EL (cell line): ENCODE measurements around the gene EXOC3L1.

ENCODE experiments used
- DNase-seq: peaks from one replicate; pipeline ENCODE4 v3.0.0-alpha.2; 2016

The EXOC3L1 gene, protein sequence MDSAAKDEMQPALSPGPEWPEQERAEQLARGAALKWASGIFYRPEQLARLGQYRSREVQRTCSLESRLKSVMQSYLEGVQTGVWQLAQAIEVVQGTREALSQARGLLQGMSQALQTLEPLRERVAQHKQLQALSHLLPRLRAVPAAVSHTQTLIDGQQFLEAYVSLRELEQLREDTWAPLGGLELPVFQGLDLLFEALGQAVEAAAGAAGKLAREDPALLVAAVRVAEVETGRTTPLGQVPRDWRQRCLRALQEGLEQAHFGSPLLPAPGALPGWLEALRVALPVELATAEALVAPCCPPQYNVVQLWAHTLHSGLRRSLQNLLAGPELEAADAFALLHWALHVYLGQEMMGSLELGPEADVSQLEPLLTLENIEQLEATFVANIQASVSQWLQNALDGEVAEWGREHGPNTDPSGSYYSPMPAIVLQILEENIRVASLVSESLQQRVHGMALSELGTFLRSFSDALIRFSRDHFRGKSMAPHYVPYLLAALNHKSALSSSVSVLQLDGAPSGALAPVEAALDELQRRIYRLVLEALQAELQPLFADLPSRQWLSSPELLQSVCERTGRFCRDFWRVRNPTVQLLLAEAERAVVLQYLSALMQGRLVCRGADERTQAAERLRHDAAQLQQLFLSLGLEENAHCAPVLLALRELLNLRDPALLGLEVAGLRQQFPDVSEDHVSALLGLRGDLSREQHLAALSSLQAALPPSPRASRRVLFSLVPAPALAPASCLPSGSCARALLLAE

DNA sequence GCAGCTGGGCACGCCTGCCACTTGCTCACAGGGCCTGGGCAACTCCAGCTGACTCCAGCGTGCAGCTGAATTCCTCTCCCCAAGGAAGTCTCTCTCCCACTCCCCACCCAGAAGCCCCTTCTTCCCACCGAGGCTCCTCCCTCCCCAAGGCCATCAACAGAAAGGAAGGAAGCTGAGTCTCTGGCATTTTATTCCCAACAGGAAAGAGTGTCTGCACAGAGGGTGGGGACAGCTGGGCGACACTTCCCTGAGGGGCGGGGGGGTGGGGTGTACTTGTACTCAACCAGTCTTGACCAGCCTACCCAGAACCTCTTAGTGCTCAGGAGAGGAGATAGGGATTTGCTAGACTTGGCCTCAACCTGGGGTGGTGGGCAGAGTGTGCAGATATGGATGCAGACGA, at the start of gene EXOC3L1:
Gene EXOC3L1, minus strand, starts transcription at position 96 of the 400 bp plus-strand sequence. CDS start 460 bp downstream, outside the sequence.
- DNase-seq = no peak

DNA sequence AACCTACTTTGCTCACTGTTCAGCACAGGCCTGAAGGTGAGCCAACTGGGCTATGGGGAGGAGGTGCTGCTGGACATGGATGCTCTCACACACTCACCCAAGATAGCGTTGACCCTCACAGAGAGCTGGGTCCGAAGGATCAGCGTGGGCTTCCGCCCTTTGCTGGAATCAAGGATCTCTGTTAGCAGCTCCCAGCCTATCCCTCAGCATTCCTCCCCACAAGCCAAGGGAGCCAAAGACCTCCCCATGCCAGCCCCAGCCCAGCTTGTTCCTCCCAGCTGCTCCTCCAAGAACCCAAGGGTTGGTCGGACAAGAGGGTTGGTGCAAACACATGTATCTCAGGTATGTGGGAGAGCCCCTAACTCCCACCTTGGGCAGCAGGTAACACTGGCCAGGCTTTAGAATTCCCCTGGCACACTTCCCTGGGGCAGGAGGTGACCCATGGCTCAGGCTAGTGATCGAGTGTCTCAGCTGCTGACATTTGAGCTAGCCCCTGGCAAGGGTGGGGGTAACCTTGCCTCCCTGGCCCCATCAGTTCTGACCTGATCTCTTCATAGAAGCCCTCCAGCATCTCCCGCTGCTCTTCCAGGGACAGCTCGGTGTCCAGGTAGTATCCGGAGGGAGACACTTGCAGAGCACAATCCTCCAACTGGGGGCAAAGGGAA, 49.0 kb upstream of the EXOC3L1 start:
- DNase-seq = no peak

DNA sequence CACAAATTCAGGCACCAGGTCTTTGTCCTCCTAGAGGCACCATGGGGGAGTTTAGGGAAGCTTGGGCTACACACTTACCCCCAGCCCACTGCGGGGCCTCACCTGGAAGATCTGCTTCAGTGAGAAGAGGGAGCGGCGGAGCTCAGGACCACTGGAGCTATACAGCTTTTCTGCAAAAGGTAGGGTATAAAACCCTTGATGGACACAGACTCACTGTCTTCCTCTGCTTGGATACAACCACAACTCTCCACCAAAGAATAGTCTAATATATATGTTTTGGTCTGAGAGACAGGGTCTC, 48.3 kb upstream of the EXOC3L1 start:
- no peak for DNase-seq

DNA sequence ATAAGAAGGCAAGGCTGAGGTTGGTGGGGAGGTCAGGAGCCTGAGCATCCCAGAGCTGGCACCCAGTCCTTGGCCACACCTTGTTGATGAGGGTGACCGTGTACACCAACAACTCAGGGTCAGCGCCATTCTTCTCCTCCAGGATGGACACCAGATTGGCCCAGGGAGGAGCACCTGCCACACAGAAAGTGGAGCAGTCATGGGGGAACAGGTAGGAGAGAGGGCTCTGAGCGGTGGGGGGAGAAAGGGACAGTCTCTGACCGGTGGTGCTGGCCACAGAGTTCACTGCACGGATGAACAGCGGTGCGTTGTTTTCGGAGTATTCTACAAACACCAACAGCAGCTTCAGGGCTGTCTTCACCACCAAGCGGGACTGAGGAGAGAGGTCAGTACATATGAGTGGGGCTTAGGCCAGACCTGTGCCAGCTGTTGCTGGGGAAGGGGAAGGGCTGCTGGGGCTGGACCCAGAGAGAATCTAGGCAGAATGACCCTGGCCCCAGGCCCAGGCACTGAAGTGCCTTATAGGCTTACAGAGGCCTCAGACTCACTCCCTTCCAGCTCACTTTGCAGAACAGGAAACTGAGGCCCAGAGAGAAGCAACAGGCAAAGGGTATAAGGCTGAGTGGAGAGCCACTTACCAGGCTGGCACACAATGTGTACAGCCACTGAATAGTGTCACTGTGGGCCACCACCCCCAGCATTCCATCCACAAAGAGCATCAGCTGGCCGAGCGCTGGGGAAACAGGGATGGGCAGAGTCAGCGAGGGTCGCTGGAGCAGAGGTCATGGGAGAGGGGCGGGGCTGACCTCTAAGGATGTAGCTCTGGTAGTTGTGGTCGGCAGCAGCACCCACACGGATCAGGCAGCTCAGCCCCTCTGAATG, 47.7 kb upstream of the EXOC3L1 start:
- DNase-seq = no peak

DNA sequence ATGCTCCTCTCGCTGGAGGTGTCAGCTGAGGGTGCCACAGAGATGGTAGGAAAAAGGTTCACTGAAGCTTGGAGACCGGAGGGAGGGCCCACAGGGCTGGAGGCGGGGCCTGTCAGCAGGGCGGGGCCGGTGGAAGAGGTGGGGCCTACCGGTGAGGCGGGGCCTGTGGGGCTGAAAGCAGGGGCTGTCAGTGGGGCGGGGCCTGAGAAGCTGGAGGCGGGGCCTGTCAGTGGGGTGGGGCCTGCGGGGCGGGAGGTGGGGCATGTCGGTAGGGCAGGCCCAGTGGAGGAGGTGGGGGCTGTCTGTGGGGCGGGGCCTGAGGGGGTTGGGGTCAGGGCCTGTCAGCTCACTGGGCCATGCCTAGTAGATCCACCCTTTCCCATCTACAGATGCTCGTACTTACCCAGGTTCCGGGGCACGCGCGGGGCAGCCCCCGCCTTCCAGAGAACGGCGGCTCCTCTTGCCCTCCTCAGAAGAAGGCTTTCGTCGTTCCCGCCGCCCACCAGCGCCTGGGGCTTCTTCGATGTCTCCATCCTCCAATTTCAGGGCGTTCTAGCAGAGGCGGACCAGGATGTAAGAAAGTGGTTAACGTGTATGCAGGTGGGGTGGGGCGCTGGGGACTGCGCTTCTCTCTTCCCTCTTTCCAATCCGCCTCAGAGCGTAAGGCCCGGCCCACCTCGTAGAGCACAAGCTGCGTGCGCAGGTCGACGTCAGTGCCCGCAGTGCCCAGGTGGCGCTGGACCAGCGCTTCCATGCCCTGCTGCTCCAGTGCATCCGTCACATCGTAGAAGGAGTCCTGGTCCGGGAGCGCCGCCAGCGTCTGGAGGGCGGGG, 46.8 kb upstream of the EXOC3L1 start:
- DNase-seq = peak; percentile 55

DNA sequence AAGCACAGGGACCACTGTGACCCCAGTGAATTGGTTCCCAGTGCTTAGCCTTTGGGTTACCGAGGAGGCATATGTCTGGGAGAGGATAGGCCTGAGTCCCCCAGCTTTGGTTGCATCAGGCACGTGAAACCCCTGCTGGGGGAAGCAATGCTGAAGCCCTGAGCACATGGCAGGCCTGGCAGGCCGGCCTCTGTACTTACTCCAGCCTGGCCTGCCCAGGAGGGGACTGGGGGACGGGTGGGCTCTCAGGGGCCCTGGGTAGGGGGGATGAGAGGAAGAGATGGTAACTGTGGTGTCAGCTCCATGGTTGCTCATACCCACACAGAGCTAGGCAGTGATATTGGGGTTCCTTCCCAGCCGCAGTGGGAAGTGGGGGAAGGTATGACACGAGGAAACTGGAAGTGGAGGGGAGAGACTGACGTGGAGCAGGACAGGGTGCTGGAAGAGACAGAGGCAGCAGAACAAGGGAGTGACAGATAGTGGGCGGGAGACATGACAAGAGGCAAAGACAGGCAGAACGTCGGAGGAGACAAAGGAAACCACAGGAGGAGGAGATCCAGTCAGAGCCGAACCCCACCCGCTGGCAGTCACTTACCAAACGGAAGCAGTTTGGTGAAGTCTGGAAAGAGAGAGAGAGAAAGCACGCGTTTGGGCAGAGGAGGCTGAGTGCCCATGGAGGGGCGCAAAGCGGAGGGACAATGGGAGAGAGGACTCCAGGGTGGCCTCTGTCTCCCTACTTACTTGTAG, 46.1 kb upstream of the EXOC3L1 start:
- DNase-seq = no peak

DNA sequence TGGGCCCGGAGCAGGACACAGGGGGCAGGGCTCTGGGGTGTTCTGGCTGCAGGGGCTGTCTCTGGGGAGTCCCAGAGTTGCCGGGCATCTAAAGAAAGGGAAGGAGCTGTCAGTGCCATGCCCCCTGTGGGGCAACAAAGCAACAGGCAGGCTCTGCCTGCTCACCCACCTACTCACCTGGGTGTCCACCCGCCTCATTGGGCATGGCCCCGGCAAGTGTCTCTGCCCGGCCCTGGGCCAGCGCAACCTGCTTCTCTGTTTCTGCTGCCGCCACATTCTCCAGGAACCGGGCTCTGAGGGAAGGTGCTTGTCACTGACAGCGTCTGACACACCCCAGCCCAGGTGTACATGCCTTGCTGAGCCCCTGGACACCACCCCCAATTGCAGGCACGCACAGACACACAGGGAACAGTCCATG, 44.3 kb upstream of the EXOC3L1 start:
- DNase-seq = no peak

DNA sequence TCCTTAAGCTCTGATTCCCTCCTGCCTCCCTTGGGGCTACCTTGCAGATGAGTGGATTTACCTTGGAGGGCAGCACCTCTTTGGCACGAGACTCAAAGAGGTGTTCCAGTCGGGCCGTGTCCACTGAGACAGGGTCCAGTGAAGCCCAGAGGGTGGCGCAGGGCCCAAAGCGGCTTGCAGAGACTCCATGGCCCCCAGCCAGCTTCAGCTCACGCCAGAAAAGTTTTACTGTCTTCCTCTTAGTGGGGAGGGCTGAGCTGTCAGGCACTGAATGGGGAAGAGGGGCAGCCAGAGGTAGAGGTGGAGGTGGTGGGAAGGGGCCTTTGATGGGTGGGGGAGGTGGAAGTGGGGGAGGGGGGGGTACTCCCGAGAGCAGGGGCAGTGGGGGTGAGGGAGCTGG, 43.7 kb upstream of the EXOC3L1 start:
- no peak for DNase-seq

DNA sequence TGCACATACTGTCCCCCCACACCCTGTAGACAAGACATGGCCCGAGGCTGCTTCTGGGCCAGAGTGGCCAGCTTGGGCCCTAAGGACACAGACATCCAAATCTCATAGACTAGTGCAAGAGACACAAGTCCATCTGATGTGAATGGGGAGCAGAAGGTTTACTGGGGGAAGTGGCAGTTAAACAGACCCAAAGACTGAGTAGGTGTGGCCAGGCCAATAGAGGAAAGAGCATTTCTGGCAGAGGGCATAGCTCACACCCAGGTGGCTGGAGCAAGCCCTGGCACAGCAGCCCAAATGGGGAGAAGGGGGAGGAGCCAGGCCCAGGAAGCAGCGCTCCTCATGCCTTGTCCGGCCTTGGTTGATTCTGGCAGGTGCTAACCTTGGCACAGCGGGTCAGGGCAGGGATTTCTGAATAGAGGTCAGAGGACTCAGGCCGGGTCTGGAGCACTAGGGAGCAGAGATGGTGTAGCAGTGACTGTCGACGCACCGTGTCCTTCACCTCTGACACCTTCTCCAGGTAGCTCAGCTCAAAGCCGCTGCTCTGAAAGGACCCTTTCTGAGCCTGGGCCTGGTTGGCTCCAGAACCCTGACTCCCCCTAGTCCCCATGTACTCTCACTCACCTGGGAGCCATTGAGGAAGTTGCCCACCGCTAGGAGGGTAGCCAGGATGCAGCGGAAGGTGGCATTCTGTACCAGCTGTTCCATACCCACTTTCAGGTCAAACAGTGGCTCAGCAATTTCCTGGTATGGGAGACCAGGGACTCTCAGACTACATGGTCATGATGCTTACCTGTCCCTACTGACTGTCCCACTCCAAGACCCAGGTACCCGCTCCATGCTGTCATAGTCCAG, 41.1 kb upstream of the EXOC3L1 start:
- DNase-seq = no peak

DNA sequence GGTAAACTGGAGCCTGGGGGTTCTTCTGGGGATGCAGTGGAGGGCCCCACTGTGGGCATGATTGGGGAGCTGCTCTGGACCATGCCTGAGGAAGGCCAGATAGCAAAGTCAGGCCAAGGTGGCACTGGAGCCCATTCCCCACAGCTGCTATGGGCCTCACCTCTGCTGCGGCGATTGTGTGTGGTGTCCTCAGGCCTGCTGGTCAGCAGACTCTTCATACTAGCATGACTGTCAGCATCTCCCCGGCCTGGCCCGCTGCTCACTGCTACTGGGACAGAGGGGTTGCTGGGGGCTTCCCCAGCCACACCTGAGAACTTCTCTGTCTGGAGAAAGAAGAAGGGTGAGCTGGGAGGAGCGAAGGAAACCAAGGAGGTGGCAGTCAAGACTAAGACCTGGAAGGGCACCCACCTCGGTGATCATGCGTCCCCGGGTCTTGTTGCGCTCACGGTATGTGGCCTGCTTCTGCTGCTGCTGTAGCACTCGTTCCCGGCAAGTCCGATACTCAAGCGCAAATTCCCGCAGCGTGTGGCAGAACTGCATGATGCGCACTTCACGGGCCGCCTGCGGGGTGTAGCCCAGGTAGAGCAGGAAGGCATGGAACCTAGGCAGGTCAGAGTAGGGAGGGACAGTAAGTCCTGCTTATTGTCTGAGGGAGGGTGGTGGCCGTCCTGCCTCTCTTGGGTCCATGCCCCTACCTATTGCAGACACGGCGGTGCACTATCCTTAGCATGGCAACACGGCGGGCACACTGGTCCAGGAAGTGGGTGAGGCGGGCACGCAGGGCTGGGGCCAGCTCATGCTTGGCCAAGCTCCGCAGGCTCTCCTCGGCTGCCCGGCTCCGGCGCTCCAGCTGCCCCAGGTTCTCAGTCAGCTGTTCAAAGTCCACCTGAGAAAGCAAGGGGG, 40.2 kb upstream of the EXOC3L1 start:
- no peak for DNase-seq

DNA sequence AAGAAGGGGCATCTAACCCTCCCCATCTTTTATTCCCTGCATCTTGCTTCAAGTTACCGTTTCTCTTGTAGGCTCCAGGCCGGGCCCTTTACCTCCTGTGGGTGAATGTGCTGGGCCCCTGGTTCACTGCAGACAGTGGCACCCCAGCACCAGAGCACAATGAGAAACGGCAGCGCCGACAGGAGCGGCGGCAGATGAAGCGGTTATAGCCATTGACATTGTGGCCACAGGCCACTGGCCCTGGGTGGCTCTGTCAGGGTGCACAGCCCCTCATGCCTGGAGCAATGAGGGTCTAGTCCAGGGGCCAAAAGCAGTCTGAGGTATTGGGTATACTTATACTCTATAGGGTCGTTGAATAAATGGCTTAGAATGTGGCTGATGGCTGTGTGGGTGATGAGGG, 39.0 kb upstream of the EXOC3L1 start:
- no peak for DNase-seq

DNA sequence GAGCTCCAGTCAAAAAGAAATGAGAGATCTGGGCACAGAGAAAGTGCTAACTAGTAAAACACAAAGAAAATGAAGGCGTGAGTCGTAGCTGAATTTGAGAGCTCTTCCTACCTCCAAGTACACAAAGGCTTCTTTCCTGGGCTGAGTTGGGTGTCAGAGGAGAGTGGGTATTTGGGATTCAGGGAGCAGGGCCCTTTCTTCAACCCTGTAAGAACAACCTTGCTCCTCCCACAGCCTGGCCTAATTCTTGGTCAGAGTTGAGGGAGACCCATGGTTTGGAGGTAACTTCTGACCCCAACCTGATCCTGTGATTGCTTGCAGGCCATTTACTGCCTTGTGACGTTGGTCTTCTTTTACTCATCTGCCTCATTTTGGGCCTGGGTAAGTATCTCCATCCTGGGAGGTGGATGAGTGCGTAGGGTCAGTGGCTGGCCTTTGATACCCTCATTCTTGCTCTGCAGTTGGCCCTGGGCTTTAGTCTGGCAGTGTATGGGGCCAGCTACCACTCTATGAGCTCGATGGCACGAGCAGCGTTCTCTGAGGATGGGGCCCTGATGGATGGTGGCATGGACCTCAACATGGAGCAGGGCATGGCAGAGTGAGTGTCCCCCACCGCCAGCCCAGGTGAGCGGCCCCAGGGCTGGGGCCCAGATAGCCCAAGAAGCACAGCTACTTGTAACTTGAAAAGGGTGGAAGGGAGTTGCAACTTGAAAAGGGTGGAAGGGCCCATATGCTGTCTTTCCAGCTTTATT, 38.3 kb upstream of the EXOC3L1 start:
- DNase-seq = no peak

DNA sequence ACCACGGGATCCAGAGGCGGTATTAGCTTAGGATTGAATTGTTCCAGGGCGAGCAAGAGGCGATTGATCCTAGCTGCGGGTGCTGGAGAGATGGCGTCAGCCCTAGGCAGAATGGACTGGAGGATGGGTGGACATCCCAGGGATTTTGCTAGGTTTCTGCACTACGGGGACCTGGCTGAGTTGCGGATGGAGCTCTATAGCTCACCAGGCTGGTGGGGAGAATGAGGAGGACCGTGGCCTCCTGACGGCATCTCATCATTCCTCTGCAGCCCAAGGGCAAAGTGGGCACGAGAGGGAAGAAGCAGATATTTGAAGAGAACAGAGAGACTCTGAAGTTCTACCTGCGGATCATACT, 37.6 kb upstream of the EXOC3L1 start:
- DNase-seq = no peak

DNA sequence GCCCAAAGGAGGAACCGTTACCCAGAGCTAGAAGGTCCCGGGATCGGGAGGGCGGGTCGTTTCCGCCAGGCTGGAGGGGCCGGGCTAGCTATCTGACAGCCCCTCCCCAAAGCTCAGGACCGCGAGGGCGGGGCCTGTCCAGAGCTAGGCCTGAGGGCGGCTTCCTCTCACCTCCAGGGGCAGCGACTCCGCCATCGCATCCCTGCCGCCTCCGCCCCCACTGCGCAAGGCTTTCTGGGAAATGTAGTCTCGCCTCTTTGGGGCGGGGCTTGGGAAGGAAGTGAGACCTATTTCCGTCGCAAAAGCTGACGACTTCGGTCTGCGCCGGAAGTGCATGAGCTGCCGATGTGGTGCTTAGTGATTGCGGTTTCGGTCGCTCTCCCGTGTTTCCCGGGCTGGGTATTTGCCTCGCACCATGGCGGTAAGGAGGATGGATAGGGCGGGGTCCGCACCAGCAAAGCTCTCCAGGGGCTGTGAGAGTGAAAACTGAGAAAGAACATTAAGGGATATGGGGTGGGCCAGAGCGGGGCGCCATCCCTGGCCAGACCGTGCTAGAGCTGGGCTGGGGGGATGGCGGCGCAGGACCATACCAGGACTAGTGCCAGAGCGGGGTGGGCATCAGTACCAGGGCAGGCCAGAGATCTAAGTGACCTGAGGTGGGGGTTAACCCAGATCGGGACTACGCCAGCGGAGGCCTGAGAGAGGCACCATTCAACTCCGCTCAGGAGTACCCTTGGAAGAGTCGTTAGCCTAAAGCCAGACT, 37.0 kb upstream of the EXOC3L1 start, which contains the start of gene TMEM208:
Gene TMEM208, plus strand, starts transcription at position 327 of the 763 bp plus-strand sequence. Its CDS starts 89 bp downstream, at position 416.
- DNase-seq = peak; percentile 99

DNA sequence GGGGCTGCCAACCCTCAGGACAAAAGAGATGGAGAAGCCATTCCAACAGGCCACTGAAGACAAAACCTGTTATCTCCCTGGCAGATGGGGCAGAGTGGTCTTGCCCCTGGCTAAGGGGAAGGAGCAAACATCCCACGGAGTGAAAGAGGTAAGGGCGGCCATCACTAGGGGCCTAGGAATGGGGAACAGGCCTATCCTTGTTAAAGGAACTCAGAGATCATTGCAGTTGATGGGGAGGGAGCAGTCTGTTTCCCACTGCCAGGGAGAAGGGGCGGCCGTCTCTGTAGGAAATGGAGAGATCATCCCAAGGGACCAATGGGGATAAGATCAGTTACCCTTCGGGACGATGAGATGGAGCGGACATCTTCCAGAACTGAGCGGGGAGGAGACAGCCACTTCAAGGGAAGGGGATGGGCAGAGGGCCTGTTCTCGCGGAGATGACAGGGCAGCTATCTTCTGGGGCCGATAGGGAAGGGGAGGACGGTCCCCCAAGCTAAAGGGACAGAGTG, 36.4 kb upstream of the EXOC3L1 start:
- no peak for DNase-seq

DNA sequence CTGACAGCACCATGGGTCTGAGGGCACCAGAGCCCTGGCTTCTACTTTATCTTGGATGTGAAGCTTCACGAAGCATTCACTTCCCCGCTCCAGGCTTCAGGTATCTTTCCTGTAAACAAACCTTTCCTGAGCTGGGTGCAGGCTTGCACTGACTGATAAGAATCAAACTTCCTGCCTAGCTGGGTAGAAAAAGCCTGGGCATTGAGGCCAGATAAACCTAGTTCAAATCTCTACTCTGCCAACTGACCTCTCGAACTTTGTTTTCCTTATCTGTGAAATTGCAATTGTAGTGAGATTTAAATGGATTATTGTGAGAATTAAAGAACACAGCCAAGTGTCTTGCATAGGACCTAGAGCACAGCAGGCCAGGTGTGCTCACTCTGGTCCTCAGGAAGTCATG, 34.1 kb upstream of the EXOC3L1 start:
- no peak for DNase-seq
